ENCODE data around the gene MYL12A. TPM values are rescaled to one million over a fixed set of nuclear protein-coding genes. Genes with fewer than 3 reads are reported as not detected.

MYL12A gene
- 283 to 336 TPM (median 329 TPM) in 5 replicates for total RNA-seq (2022; extraction: Qiagen RNA extraction)

GRCh38 chr18:3247240-3248061 lies at the start of gene MYL12A:
MYL12A (plus strand) TSS chr18:3247801; CDS start chr18:3253248, 5,447 bp downstream.

GRCh38 chr18:3219631-3220335 lies 27.8 kb upstream of the MYL12A start, which contains the start of gene MYOM1:
MYOM1 (minus strand) TSS chr18:3219968; CDS start chr18:3215223, 4,745 bp downstream.

GRCh38 chr18:3261373-3262233 lies 14.0 kb downstream of the MYL12A start, which contains the start of gene MYL12B:
MYL12B (plus strand) TSS chr18:3262133; CDS start chr18:3272899, 10,766 bp downstream.

Other genes starting within 250 kb of the MYL12A start
- gene LPIN2, start 234.7 kb upstream of the MYL12A start, total RNA-seq (2022; extraction: Qiagen RNA extraction): 14.2 to 20.7 TPM (median 18.4 TPM) in 5 replicates
- 0.08 to 0.59 TPM (median 0.30 TPM) in 5 replicates for gene MYOM1, start 27.8 kb upstream of the MYL12A start, total RNA-seq (2022; extraction: Qiagen RNA extraction)
- 392 to 407 TPM (median 402 TPM) in 5 replicates for gene MYL12B, start 14.3 kb downstream of the MYL12A start, total RNA-seq (2022; extraction: Qiagen RNA extraction)
- 85.2 to 127 TPM (median 108 TPM) in 5 replicates for gene TGIF1, start 202.4 kb downstream of the MYL12A start, total RNA-seq (2022; extraction: Qiagen RNA extraction)

Measured in A549 treated with Mapracorat at 1 μM for 4 hours (cell line).